Head of caudate nucleus (tissue), 42 donors: ENCODE data around the gene ADSS1.

Source experiments
- DNase-seq, 42 donors: peaks; one replicate each; pipeline versions ENCODE4 v3.0.0 to v3.0.0-alpha.2; 2020 to 2021; ENCODE audit warnings: mixed read lengths in 7 of 42
- intact Hi-C: fragments of 100-400 bp; cut with DNase I; formaldehyde crosslinking; loops from one replicate; pipeline ENCODE4 v1.15.0; 2022

The ADSS1 gene

DNA sequence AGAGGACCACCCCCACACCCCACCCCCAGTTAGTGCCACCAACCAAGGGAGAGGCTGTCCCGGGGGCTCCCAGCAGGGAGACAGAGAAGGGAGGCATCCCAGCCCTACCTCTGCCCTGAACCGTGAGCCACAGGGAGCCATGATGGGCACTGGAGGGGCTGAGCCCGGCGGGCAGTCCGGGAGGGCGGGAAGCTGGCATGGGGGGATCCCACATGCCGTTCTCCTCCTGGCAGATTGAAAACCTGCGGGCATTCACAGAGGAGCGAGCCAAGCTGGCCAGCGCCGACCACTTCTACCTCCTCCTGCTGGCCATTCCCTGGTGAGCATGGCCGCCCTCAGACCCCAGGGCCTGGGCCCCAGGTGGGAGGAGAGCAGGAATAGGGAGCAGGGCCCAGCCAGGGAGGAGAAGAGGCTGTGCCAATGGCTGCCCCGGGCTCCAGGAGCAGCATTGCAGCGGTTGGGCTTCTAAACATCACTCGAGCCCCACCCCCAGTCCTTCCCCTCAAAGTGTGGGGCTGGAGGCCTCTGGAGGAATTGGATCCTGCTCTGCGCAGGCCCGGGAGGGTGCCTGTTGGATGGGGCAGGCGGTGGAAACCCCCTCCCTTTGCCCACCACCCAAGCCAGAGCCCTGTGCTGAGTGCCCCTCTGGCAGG lies 14.5 kb upstream of the ADSS1 start:
- no peak for DNase-seq
- intact Hi-C loops, result loop anchor here (2.0 kb wide), 1 partner anchor 59 kb away; no protein-coding TSS in a partner anchor

DNA sequence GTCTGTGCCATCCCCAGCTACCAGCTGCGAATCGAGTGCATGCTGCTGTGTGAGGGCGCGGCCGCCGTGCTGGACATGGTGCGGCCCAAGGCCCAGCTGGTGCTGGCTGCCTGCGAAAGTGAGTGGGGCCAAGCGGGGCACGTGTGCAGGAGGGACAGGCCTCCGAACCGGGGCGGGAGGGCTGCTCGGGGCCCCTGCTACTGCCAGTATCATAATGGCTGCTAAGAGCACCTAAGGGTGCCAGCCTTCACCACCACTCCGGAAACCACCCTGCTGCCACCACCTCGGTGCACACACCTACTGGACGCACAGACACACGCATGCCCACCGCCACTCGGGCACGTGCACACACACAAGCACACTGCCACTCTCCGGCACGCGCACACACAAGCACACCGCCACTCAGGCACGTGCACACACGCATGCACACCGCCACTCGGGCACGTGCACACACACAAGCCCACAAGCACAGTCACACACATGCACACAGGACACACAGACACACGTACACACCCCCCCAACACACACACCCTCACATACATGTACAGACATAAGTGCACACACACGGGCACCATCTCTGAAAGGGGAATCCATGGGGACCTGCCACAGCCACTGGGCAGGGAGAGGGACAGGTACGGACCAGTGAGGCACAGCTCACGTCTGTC lies 13.8 kb upstream of the ADSS1 start:
- intact Hi-C loops, result no loop called here
- no peak for DNase-seq

DNA sequence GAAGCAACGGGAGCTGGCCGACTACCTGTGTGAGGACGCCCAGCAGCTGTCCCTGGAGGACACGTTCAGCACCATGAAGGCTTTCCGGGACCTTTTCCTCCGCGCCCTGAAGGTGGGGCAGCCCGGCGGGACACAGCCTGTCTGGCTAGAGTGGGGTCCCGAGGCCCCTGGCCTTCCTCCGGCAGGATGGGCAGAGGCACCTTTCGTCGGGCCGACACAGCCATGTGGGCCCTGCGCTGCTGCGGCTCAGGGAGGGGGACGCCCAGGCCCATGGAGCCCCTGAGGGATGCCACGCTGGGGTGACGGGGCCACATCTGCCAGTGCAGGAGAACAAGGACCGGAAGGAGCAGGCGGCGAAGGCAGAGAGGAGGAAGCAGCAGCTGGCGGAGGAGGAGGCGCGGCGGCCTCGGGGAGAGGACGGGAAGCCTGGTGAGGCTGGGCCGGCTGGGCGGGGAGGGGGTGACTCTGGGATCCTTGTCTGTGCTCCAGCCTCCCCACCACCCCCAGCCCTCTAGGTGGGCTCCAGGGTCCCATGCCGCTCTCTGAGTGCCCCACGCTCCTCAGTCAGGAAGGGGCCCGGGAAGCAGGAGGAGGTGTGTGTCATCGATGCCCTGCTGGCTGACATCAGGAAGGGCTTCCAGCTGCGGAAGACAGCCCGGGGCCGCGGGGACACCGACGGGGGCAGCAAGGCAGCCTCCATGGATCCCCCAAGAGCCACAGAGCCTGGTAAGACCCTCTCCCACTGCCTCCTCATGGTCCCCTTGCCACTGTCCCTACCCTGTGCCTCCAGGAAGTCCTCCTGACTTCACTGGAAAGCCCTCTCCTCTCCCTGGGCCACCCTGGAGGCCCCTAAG lies 10.9 kb upstream of the ADSS1 start:
- DNase-seq, result peak in 5 of 42 donors; percentile 56 to 67 (median 65)
- intact Hi-C loops, result no loop called here

DNA sequence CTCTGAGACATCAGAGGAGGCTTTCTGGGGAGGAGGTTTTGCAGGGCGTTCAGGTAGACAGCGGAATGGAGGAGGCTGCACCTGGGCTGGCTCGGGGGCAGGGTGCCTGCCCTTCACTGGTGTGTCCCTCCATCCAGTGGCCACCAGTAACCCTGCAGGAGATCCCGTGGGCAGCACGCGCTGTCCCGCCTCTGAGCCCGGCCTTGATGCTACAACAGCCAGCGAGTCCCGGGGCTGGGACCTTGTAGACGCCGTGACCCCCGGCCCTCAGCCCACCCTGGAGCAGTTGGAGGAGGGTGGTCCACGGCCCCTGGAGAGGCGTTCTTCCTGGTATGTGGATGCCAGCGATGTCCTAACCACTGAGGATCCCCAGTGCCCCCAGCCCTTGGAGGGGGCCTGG lies 10.0 kb upstream of the ADSS1 start:
- DNase-seq, result no peak
- intact Hi-C loops, result no loop called here

DNA sequence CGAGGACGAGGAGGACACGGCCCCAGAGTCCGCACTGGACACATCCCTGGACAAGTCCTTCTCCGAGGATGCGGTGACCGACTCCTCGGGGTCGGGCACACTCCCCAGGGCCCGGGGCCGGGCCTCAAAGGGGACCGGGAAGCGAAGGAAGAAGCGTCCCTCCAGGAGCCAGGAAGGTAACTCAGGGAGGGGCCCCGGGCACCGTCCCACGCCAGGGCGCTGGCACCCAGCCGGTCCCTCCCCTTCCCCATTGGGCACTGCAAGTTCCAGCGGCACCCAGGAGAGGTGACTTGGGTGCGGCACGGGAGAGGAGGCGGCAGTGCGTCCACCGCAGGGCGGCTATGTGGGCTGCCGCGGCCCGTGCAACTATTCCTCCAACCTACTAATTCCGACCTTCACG lies 9.3 kb upstream of the ADSS1 start:
- DNase-seq, result no peak
- intact Hi-C loops, result no loop called here

DNA sequence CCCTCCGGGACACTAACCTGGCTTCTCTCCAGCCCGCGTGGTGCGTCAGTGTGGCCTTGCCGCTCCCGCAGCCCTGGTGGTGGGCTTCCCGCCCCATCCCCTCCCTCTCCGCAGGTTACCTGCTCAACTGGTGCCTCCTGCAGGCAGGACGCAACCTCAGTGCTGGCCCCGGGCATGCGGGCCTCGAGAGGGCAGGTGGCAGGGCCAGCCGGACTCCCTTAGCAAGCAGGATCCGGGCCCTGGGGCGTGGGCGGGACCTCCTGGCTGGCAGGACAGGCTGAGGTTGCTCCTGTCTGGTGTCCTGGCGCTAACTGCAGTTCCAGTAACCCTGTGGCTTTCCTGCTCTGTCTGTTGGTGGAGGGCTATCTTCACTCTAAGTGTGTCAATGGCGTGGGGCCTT lies 8.6 kb upstream of the ADSS1 start:
- intact Hi-C loops, result no loop called here
- DNase-seq, result no peak

DNA sequence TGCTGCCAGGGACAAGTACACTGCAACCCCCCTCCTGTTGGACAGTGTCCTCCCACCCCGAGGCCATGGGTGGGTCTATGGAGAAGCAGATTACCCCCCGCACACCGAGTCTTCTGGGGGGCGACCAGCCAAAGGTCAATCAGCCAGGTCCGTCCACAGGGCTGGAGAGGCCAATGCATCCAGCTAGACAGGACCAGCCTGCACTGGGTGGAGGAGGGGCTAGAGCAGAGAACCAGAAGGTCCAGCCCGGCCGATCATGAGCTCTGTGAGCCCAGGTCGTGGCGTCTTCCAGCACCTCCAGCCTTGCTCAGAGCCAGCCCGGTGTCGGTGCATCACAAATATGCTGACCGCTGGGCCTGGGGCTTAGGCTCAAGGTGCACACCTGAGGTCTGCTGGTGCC lies 8.2 kb upstream of the ADSS1 start:
- no peak for DNase-seq
- intact Hi-C loops, result no loop called here

DNA sequence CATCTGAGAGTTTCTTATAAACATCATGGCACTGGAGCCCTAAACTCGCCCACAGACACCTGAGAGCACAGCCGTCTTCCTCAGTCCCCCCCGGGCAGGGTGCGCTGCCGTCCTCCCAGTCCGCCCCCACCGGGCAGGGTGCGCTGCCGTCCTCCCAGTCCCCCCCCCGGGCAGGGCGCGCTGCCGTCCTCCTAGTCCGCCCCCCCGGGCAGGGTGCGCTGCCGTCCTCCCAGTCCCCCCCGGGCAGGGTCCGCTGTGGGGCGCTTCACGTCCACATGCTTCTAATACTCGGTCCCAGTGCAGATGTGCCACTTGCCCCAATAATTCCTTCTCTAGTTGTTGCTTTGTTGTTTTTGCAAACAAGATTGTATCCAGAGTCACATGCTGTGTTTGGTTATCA lies 6.9 kb upstream of the ADSS1 start:
- DNase-seq, result no peak
- intact Hi-C loops, result no loop called here

DNA sequence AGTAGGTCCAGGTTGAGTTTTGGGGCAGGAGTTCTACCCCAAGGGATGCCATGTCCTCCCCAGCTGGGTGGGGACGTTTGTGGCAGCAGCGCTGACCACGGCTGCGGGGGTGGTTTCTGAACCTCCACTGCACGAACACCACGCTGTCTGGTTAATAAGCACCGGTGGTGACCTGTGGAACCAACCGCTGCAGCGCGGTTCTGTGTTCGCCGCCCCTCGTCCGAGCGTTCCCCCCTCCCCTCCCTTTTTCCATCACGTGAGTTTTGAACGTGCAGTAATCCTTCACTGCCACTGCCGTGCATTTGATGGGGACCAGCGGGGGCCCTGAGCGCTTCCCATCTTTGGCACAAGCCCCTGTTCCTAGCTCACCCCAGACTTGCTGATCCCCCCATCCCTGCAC lies 6.4 kb upstream of the ADSS1 start:
- no peak for DNase-seq
- intact Hi-C loops, result no loop called here

DNA sequence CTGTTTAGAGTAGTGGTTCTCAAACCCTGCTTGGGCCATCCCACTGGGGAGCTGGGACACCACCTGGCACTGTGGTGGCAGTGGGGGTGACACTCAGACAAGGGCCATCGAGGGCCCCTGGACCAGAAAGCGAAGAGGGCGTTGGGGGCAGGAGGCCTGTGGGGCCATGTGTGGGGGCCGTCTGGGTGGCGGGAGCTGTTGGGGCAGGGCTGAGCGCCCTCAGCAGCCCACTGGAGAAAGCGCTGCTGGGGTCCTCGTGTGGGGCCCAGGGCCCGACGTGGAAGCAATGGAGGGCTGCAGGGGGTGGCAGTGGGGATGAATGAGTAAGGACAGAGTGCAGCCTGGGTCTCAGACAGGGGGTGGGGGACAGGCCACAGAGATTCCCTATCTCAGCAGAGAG lies 5.9 kb upstream of the ADSS1 start:
- DNase-seq, result no peak
- intact Hi-C loops, result no loop called here

DNA sequence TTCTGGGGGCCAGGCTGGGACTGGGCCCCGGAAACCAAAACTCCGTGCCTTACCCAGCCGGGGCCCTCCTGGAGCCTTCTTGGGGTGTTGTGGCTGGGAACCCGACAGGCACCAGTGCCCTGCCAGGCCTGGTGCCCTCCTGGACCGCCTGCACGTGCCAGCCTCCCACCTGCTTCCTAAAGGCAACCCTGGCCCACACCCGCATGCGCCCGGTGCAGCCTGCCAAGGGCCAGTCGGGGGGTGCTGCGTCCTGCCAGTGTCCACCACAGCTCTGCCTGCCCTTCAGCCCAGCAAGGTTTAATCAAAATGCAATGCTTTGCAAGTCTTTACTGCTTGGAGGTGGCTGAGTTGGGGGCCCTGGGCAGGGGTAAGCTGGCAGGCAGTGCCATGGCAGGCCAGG lies 5.2 kb upstream of the ADSS1 start:
- intact Hi-C loops, result no loop called here
- DNase-seq, result no peak

DNA sequence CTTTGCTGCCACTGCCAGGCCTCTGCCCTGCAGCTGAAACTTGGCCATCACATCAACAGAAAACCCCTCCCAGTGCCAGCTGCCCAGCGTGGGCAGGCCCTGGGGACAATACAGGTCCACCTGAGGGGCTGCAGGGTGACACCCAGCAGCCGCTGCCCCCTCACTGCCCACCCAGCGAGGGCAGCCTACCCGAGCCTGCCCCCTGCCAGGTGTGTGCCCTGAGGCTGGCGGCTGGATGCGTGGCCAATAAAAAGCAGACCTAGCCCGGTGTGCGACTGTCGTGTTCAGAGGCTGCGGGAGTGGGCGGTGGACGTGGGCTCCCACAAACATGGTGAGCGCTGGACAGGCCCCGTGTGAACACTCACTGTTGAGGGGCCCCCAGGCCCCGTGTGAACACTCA lies 4.7 kb upstream of the ADSS1 start:
- intact Hi-C loops, result no loop called here
- no peak for DNase-seq

DNA sequence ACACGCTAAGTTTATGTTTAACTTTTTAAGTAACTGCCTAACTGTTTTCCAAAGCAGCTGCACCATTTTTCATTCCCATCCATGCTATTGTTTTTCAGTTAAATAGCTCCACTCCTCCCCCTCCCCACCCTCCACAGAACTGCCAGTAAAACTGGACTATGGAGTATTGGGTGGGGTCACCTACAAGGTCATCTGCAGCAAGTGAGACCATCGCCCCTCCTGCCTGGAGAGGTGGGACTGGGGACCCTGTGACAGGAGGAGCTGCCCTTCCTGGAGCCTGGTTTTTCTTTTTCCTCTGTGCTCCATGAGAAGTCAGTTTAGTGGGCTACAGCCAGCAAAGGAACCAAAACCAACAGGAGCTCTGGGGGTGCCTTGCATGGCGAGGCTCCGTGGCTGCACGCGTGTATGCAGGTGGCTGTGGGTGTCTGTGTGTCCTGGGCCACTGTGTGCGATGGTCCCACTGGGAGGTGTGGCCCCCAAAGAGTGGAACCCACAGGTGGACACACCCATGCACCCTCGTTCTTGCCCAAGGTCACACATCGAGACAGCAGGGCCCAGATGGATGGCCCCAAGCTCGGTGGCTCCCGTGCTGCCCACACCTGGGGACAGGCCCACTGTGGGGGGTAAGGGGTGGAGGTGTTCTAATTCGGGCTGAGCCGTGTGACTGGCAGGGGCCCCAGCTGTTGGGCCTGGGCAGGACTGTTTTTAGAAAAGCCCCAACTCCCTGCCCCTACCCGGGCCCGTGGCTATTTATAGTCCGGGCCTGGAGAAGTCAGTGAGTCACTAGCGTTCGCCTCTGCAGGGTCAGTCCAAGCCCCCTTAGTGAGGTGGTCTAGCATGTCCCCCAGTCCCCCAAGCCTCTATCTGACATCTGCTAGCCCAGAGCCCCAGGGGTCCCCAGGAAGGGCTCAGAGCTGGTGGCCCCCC lies 2.3 kb upstream of the ADSS1 start:
- DNase-seq, result no peak
- intact Hi-C loops, result no loop called here

DNA sequence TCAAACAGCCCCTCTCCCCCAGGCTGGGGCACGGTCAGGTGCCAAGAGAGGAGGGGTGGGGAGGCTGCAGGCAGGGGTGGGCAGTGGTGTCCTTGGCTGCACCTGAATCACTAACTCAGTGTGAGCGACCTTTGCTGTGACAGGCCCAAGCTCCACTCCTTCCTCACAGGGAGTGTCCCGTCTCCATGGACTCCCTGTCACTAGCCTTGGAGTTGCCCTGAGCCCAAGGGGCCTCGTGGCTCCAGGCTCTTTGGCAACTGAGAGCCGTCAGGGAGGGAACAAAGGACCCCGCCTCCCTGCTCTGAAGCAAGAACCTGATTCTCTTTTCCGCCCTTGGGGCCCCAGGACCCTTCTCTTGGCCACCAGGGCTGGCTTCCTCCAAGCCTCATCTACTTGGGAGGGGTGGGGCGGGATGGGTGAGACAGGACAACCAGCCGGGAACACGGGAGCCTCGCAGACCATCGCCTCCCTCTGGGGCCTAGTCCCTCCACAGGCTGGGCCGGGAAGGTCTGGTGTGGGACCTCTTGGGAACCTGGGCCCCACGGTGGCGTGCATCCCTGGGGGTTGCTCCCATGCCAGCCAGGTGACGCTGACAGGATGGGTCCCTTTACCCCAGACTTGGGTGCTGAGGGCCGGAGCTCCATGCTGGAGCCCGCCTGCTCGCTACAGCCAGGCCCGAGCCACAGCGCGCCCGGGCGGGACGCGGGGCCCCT lies 935 bp upstream of the ADSS1 start:
- intact Hi-C loops, result no loop called here
- DNase-seq, result peak in 1 of 42 donors; percentile 54

DNA sequence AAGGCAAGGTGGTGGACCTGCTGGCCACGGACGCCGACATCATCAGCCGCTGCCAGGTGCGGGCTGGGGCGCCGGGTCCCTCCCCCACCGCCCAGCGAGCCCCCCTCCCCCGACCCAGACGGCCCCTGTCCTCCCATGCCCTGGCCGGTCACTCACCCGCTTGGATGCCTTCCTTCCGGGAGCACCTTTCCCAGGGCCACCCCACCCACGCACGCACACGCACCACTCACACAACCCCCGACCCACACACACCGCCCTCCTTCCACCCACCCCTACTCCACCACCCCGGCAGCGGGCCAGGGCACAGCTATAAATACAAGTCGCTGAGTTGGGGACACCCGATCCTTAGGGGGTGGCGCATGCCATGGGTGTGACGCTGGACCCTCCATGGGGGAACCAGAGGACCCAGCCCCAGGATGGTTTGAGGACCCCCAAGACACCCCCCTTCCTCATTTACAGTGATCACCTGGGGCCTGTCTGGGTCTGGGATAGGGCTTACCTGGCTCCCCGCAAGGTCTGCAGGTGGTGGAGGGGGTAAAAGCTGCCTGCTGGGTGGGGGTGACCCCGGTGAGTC lies 465 bp downstream of the ADSS1 start:
- intact Hi-C loops, result no loop called here
- DNase-seq, result peak in 3 of 42 donors; percentile 40 to 59 (median 49)

DNA sequence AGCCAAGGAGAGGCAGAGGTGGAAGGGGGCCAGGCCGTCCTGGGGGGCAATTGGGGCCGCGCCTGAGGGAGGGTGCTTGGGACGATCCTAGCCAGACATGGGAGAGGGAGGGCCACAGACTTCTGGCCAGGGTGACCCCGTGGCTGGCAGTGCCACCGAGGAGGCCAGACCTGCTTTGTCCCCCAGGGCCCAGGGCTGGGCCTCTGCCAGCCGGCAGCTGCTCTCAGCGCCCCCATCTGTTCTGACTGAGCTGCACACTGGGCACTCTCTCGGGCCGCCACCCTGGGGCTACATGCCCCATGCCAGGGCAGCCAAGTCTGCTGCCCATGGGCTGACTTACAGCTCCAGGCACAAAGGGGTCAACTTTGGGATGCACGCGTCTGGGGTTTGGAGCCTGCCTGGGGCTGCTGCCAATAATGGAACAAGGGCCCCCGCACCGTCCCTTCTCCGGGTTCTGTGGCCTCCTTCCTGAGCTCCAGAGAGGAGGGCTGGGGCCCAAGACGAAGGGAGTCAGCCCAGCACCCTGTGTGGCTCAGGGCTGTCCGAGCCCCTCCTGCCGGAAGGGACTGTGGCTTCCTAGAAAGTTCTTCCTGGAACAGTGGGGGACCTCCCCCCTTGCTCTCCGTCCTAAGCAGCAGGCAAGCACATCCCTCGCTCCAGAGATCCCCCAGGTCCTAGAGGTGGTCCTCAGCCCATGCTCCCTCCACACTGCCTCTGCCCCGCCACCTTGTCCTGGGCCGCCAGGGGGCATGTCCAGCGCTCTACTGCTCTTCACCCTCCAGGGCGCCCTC lies 1.1 kb downstream of the ADSS1 start:
- intact Hi-C loops, result no loop called here
- peak in 28 of 42 donors; percentile 28 to 78 (median 54) for DNase-seq

DNA sequence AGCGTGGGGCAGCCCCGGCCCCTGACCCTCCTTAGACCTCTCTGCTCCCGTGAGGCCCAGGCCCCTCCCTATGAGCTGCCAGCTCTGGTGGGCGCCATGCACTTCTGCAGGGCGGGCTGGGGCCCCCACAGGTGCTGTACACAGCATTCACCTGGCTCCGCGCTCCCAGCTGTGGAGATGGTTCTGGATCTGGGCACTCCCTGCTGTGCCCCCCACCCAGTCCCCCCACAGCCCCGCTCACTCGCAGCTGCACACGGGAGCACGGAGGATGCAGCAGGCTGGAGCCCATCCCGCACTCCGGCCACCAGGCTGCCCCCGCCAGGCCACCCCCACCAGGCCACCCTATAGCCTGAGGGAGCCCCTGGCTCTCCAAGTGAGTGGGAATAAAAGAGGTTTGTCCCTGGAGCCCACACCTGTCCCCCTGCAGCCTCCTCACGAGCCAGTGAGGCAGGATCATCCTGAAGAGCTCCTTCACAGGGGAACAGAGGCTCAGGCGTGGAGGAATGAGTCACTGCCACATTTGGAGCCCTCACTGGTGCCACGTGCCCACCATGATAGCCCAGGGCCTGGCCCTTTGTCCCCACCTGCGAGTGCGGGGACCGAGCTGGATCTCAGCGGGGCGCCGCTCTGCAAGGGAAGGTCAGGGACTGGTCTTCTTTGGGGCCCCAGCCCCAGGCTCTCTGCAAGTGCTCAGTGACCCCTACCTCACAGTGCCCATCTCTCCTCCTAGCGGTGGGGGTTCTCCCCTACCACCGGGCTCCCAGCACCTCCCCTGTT lies 1.9 kb downstream of the ADSS1 start:
- DNase-seq, result no peak
- intact Hi-C loops, result no loop called here
